ENCODE measurements around the gene NEK10.

GRCh38 chr3:27076815-27077630 lies 292.2 kb downstream of the NEK10 start:
- TF ChIP-seq CTCF (IDR thresholded peaks at IDR 0.05) (no peak), POLR2A (IDR thresholded peaks at IDR 0.05) (no peak)

All from ovary (tissue), 3 donors.